C4-2B (cell line): ENCODE measurements around the gene ASB8.

ENCODE experiments used
- CTCF ChIP-seq: fragments of 450-650 bp; conservative IDR thresholded peaks from 2 replicates; pipeline ENCODE4 v1.5.1; 2017; ENCODE audit warnings: mild to moderate bottlenecking
- ZFX ChIP-seq: fragments of 450-650 bp; IDR thresholded peaks from 2 replicates; pipeline ENCODE4 v1.6.1; 2017

GRCh38 chr12:48180424-48180823 lies 23.1 kb upstream of the ASB8 start:
- no peak for TF ChIP-seq CTCF
- no peak for TF ChIP-seq ZFX
